ENCODE results near the gene KCNMB3.

DNA sequence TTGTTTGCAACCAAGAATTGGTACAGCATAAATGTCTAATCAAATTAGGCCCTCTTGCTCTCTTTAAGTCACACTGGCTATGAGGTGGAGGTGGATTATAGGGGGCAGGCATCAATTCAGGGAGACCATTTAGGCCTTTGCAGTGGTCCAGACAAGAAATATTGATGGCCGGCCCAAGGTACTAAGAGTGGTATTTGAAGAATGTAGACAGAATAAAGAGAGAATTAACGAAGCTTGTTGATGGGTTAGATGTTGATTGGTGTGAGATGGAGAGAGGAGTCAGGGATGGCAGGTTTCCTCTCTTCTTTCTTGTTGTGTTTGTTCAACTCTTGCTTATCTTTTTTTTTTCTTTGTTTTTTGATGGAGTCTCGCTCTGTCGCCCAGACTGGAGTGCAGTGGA is 54.2 kb downstream of the KCNMB3 start:
- TF ChIP-seq CTCF (conservative IDR thresholded peaks at IDR 0.05; ENCODE audit: low read length) (no peak), EZH2phosphoT487 (IDR thresholded peaks at IDR 0.05; ENCODE audit: borderline replicate concordance, low read depth, low read length) (no peak)
